Nucleus accumbens (tissue), 56 donors: ENCODE measurements around the gene TUBGCP6.

Experiments
- DNase-seq, 56 donors: peaks; one replicate each; lab custom pipeline; 2025; lab: John Stamatoyannopoulos, UW

TUBGCP6 gene

GRCh38 chr22:50244420-50245213 is at the start of gene TUBGCP6:
TSS of gene TUBGCP6 (minus strand) at chr22:50245023. CDS start at chr22:50244459, 564 bp downstream.
- DNase-seq: peak in 55 of 56 donors; percentile 67 to 98 (median 88)

GRCh38 chr22:50294319-50294656 is 49.5 kb upstream of the TUBGCP6 start:
- DNase-seq: no peak

GRCh38 chr22:50293441-50294318 is 48.9 kb upstream of the TUBGCP6 start:
- peak in 16 of 56 donors; percentile 16 to 72 (median 32) for DNase-seq

- DNase-seq: peak in 2 of 56 donors; percentile 17 to 71
Measured at GRCh38 chr22:50292643-50293440, 48.0 kb upstream of the TUBGCP6 start.

GRCh38 chr22:50289942-50290630 is 45.3 kb upstream of the TUBGCP6 start:
- no peak for DNase-seq

- DNase-seq: no peak
Measured at GRCh38 chr22:50289151-50289941, 44.5 kb upstream of the TUBGCP6 start.

GRCh38 chr22:50287731-50288130 is 42.9 kb upstream of the TUBGCP6 start:
- no peak for DNase-seq

- DNase-seq: no peak
Measured at GRCh38 chr22:50286701-50287318, 42.0 kb upstream of the TUBGCP6 start.

GRCh38 chr22:50286275-50286674 is 41.5 kb upstream of the TUBGCP6 start:
- DNase-seq: no peak

GRCh38 chr22:50285568-50286229 is 40.9 kb upstream of the TUBGCP6 start:
- DNase-seq: no peak

- no peak for DNase-seq
Measured at GRCh38 chr22:50284479-50284878, 39.7 kb upstream of the TUBGCP6 start.

- DNase-seq: no peak
Measured at GRCh38 chr22:50283821-50284220, 39.0 kb upstream of the TUBGCP6 start.

- no peak for DNase-seq
Measured at GRCh38 chr22:50282361-50283155, 37.7 kb upstream of the TUBGCP6 start.

GRCh38 chr22:50281957-50282356 is 37.1 kb upstream of the TUBGCP6 start:
- DNase-seq: no peak

- DNase-seq: no peak
Measured at GRCh38 chr22:50281384-50281760, 36.5 kb upstream of the TUBGCP6 start.

GRCh38 chr22:50280708-50281383 is 36.0 kb upstream of the TUBGCP6 start:
- no peak for DNase-seq
